NCI-H187 treated with DMSO at 0.1 percent for 48 hours (cell line): Measurements from ENCODE around the gene NR2C2.
"Not testable (repeated sequence)": the region's sequence is repeated elsewhere in the genome, so short reads cannot be mapped to it uniquely, and the experiment has no call there.

Experiments used
- DNase-seq: peaks from one replicate; lab custom pipeline; 2025; lab: John Stamatoyannopoulos, UW

The NR2C2 gene

DNA sequence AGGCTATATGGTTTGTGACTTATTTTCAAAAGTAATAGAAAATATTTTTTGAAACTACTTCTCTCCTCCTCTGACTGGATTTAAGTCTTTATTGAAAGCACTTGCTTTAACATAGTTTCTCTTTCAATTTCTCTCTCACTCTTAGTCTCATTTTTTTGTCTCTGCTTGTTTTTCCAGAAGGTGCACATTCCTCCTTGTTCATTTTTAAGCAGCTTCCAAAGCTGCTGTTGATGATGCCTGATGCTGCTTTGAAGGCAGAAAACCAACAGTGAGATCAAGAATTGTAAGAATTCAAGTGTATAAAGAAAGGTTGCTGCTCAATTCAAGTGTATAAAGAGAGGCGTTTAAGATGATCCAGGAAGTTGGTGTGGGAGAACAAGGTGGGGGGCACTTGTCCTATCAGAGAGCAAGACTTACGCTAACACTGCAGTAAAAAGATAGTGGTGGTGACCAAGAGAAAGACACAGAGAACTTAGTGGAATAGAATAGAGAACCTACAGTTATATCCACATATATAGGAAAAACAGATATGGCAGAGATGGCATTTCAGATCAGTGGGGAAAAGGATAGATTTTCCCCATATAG lies 12.1 kb downstream of the NR2C2 start:
- DNase-seq, result no peak

DNA sequence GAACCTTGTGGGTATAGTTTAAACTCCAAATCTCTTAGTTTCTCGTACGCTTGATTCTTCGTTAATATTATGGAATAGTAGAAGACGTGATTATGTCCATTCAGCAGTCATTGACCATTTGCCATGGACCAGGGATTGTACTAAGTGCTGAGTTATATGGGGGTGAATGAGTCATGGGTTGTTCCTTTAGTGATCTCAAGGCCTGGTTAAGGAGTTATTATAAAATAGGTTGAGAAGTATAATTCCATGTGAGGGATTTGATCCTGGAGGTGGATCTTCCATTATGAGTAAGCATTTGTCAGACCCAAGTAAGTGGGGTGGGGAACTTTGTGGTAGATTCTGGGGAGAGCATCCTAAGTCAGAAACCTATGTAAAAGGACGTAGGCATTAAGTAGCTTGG lies 15.4 kb downstream of the NR2C2 start:
- DNase-seq, result no peak

DNA sequence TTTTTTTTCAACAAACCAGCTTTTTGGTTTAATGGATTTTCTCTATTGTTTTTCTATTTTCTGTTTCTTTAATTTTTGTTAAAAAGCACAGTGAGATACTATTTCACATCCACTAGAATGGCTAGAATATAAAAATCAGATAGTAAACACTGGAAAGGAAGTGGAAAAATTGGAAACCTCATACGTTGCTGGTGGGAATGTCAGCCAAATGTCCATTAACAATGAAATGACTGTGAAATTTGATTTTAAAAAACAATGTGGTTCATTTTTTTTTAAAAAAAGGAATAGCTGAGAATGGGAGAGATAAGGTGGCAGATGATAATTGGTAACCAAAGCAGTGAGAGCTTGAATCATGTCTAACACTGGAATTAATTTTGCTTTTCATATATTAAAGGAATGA lies 19.9 kb downstream of the NR2C2 start:
- no peak for DNase-seq

DNA sequence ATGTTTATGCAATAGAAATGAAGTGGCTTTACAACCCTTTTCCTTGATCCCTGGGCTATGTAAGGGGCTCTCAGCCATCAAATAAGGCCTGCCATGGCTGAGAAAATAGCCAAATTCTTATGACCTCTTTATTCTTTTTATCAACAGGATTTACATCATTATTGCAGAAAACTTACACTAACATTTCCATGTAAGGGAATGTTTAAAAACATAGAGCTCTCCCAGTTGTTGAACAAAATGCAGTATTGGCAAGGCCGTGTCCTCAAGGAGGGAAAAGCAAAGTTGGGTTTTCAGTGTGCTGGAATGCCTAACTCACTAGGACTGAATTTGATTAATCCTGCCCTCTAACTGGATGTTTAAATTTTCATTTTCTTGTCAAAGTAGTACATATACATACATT lies 22.3 kb downstream of the NR2C2 start:
- no peak for DNase-seq

DNA sequence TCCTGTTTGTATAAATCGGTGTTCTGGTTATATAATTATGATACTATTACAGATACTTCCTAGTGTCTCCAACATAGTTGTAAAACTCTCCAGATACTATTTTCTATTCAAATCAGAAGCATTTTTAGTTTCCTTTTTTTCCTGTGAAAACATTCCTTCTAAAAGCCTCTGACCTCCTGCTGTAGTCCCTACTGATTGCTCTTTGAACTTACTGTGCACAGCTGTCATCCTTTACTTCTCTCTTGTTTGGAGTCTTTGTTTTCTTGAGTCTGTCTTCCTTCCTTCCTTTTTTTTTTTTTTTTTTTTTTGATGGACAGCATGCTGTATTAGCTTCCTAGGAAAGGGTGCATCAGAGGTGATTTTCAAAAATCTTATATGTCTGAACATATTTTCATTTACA lies 28.9 kb downstream of the NR2C2 start:
- no peak for DNase-seq

DNA sequence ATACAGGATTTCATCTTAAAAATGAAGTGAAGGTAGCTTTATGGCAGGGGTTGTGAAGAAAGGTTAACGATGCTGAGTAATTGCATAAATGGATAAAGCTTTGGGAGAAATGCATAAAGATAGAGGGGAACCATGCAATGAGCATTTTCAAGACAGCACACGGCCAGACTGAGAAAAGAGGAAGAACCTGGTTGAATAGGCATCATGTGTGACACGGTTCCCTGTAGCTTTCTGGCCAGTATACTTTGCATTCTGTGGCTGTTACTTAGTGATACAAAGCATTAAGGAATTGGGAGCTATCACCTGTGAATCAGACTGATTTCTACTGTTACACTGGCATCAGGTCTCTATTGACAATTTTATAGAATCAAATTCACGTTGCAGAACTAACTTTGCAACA lies 33.3 kb downstream of the NR2C2 start:
- no peak for DNase-seq

DNA sequence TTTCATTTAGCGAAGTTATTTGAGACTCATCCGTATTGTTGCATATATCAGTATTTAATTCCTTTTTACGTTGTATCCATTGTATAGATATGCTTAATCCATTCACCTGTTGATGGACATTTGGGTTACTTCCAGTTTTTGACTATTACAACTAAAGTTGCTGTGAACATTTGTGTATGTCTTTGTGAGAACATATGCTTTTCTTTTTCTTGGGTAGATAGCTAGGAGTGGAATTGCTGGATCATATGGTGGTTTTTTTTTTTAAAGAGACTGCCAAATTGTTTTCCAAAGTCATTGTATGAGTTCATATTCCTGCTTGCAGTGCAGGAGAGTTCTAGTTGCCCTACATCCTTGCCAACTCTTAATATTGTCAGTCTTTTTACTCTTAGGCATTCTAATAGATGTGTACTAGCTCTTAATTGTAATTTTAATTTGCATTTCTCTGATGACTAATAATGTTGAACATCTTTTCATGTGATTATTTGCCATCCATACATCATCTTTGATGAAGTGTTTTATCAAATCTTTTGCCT lies 37.3 kb downstream of the NR2C2 start:
- DNase-seq, result no peak

DNA sequence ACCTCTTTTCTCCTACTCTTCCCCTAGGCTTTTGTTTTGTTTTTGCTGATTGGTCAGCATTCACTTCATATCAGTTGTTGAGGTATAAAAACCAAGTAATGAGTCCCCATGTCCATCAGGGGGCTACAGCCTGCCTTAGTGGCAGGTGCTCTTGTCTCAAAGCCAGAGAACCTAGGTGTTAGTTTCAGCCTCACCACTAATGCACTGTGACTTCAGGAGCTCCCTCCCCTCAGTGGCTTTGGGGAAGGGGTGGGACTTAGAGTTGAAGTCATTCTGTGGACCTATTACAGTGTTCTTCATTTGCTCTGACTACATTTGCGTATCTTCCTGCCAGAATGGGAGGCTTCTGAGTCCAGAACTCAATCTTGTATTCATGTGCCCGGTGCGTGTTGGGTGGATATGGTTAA lies 41.6 kb downstream of the NR2C2 start:
- DNase-seq, result no peak

DNA sequence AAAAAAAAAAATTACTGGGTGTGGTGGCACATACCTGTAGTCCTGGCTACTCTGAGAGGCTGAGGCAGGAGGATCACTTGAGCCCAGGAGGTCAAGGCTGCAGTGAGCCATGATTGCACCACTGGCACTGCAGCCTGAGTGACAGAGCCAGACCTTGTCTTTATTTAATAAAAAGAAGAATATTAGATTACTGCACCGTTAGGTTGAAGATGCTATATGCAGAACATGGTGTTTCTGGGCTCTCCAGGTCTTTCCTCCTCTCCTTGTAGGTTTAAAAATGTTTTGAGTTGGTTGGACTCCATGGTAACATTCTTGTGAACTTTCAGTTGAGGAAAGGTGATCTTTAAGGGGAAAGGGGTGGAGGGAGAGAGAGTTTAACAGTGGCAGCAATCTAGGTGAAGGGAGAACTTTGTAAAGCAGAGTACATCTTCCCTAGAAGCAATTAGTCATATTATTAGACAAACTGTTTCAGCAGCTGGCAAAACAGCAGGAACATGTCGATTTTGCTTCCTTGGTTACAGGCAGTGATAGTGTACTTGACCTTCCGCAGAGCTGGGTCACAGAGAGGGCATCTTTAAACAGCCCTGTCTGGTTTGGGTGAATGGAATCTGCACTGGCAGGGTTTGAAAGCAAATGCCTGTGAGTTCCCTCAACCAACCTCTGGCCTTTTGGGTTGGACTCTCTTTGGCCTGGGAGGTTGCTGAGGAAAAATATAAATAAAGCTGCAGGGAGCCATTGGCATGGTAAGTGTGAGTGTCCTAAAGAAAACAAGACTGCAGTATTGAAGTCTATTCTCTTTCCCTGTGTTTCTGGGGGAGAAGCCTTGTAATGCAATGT lies 42.8 kb downstream of the NR2C2 start:
- no peak for DNase-seq

DNA sequence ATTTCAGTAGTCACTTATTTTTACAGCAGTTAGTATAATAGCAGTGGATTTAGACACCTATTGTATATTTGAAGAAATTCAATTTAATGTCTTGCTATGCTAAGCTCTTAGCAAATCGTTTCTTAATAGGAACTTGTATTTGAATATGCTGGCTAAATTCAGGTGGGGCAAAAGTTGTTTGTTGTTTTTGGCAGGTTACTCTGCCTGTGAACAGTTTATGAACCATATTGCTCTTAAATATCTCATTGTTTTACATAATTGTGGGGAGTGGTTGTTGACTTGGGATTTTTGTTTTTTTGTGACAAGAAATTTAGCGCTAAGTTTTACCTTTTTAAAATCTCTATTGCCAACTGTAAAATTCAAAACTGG lies 43.4 kb downstream of the NR2C2 start:
- no peak for DNase-seq

DNA sequence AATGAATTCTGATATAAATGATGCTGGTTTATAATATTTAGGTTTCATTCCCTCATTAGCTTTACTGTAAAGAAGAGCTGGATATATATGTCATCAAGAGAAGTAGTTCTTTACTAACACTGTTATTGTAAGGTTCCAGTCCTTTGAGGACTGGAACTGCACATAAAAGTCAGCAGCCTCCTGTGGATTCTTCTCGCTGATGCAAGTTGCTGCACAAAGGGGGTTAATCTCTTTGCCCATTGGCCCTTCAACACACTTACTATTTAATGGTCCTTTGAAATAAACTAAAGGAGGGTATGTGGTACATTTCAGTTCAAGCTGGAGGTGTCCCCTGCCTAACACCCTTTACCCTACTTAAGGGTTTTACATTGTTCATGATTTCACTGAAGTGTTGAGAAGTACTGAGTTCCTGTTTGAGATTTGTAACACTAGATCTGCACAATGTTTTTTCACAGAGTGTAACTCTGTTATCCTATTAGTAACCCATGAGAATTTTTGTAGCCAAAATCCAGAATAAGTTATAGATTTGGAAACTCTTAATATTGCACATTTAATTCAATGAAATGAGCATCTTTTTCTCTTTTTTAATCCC lies 43.9 kb downstream of the NR2C2 start:
- DNase-seq, result no peak

DNA sequence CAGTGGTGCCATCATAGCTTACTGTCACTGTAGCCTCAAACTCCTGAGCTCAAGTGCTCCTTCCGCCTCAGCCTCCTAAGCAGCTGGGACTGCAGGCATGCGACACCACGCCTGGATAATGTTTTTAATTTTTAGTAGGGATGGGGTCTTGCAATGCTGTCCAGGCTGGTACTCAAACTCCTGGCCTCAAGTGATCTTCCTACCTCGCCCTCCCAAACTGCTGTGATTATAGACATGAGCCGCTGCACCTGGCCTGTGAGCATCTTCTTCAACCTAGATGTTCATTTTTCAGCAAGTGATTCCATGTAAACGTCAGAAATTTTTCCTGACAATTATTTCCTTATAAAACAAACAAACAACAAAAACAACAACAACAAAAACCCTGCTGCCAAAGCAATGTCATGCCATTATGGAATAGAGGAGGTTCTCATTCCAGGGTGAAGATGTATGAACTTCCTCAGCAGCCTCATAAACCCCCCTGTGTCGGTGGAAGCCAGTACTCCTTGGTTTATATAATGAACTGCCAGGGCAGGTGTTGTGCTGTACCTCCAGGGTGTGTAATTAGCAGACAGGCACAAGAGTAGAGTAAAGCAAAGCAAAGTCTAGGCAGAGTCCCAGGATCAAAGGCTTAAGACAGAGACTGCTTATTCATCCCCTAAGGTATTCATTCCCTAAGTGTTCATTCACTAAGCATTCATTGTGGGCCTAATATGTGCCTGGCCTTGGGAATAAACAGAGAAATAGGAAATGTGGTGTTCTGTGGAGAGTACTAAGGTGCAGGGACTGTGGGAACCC lies 44.6 kb downstream of the NR2C2 start:
- DNase-seq, result no peak

DNA sequence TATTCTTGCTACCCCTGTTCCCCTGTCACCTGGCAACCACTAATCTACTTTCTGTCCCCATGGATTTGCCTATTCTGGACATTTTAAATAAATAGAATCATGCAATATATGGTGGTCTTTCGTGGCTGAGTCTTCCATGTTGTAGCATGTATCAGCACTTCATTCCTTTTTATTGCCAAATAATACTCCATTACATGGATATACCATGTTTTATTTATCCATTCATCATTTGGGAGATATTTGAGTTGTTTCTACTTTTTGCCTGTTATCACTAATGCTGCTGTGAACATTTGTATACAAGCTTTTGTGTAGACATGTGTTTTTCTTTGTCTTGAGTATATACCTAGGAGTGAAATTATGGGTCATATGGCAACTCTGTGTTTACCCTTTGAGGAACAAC lies 50.6 kb downstream of the NR2C2 start:
- DNase-seq, result no peak

DNA sequence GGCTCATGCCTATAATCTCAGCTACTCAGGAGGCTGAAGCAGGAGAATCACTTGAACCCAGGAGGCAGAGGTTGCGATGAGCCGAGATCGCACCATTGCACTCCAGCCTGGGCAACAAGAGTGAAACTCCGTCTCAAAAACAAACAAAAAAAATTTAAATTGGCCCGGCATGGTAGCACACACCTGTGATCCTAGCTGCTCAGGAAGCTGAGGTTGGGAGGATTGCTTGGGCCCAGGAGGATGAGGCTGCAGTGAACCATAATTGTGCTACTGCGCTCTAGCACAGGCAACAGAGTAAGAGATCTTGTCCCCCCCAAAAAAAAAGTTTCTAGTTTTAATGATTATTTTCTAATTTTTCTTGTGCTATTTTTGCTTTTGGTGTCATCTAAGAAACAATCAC lies 51.8 kb downstream of the NR2C2 start:
- DNase-seq, result not testable (repeated sequence)

DNA sequence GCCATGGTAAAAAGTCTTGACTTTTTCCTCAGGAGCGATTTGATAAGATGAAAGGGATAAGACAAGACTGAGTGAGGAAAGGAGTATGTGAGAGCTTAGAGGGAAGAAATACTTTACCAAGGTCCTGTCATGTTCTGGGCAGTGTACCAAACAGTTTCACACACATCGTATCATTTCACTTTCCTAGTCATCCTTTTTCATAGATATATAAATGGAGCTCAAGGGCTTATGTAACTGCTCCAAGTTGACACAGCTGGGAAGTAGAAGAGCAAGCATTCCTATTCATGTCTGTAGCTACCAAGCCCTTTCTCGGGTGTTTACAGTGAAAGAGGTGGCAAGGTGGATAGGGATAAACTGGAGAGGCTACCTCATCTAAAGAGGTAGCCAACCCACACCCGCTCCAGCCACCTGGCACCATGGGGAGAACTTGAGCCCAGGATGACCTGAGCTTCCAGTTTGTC lies 60.3 kb downstream of the NR2C2 start:
- DNase-seq, result no peak

DNA sequence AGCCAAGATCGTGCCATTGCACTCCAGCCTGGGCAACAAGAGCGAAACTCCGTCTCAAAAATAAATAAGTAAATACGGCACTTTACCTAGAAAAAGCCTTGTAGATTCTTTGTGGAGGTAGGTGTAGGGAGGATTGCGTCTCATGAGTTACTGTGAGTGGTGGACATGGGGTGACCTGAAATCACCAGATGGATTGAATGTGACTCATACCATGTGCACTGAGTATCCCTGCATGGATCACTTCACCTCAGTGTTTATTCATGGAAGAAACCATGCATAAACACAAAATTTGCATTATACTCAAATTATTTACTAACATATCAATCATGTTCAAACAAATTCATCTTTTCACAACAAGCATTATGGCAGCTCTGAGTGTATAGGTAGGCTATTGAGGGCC lies 61.8 kb downstream of the NR2C2 start:
- DNase-seq, result no peak

DNA sequence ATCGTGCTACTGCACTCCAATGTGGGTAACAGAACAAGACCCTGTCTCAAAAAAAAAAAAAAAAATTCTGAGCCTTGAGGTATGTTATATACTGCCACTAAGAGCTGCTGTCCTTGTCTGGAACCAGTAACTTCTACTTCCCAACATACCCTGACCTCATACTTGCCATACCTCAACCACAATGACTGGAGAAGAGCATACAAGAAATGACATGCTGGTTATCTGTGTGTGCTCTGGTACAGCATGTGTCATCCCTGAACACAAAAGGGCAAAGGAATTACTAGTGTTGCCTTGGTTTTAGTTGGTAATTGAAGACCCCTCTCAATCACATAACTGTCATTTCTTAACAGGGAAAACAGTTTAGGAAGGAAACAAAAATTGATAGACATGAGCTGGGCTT lies 63.3 kb downstream of the NR2C2 start:
- no peak for DNase-seq

DNA sequence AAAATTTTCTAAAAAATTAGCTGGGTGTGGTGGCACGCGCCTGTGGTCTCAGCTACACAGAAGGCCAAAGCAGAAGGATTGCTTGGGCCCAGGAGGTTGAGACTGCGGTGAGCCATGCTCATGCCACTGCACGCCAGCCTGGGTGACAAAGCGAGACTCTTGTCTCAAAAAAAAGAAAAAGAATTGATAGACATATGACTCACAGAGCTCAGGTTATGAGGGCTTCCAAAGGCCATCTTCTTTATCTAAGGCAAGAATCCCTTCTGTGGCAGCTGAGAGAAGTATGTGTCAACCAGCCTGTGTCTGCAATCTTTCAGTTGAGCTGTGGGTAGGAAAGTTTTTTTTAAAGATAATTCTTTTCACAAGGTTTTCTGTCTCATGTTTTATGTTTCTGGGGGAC lies 63.8 kb downstream of the NR2C2 start:
- DNase-seq, result no peak

DNA sequence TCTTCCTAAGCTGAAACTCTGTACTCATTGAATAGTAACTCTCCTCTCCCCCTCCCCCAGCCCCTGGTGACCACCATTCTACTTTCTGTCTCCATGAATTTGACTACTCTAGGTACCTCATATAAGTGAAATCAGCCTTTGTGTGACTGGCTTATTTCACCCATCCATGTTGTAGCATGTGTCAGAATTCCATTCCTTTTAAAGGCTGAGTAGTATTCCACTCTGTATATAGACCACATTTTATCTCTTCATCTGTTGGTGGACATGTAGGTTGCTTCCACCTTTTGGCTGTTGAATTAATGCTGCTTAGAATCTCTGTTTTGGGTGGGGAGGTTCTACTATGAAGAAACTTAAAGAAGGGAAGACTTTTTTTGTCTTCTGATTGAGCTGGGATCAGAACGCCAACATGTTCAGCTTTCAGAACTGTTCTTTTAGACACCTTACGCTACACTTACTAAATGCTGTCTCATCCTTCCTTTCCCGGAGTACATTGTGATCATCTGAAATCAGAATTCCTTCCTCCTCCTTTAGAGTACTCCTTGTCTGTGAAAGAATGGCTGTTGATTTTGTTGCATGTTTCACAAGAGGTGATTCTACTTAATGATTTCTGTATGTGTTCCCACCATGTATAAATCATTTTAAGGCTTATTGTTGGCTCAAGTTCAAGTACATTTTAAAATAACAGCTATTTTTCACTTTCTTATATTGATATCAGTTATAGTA lies 67.4 kb downstream of the NR2C2 start:
- no peak for DNase-seq

DNA sequence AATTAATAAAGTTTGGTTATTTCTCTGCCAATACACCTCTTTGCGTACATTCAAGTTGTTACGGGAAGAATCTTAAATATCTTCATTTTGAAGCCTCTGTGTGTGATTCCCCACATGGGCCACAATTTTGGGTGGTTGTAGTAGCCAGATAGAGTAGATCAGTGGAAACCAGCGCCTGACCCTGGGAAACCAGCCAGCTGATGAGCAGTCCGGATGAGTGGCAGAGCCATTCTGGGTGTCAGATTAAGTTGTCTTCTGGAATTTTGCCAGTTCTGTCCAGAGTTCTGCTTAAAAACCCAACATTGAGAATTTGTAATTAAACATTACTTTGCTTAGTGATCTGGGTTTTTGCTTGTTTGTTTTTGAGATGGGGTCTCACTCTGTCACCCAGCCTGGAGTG lies 68.1 kb downstream of the NR2C2 start:
- no peak for DNase-seq

DNA sequence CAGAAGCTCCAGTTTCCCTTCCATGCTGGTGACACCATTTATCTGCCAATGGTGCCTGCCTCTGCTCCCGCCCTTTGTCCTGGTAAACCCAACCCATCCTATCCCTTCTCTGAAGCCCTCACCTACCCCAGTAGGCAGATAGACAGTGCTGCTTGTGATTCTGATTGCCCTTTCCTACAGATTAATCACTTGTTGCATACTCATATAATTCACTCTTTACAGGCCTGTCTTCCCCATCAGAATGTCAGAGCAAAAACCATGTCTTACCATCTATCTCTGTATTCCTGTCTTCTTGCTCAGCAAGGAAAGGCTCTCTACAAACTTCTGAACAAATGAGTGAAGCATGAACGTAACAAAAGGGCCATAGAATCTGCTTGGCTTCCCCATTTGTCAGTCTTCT lies 69.8 kb downstream of the NR2C2 start:
- DNase-seq, result no peak

DNA sequence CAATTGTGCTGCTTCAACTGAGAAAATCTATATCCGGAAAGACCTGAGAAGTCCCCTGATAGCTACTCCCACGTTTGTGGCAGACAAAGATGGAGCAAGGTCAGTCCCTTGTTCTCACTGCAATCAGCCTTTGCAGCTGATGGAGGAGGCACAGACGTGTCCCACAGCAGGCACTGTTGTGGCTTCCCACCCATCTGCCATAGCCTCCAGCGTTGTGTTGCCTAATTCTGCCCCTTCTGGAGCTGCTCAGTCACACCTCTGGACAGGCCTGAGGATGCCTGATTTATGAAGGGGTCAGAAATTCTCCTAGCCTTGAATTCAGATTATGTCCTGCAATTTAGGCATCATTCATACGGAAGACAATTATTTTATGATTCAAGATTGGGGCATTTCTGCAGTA lies 75.9 kb downstream of the NR2C2 start:
- no peak for DNase-seq
